GM12891 (cell line): ENCODE results near the gene ECHS1.

ENCODE experiments used
- POLR2A ChIP-seq: IDR thresholded peaks from 2 replicates; pipeline ENCODE4 v1.6.1; 2011; ENCODE audit warnings: low read depth, low read length, control low read depth
- POLR2AphosphoS5 ChIP-seq: IDR thresholded peaks from 2 replicates; pipeline ENCODE4 v1.6.1; 2011; ENCODE audit warnings: low read depth, low read length, control low read depth

DNA sequence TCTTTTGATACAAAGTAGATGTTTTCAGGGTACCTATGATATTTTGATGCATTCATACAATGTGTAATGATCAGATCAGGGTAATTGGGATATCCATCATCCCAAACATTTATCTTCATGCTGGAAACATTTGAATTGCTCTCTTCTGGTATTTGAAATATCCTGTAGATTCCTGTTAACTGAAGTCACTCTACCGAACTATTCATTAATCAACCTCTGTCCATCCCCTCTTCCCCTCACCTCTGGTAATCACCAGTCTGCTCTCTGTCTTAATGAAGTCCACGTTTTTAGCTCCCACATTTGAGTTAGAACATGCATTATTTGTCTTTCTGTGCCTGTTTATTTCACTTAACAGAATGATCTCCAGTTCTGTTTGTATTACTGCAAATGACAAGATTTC lies 32.1 kb upstream of the ECHS1 start:
- TF ChIP-seq POLR2A (no peak), POLR2AphosphoS5 (no peak)
